ENCODE results near the gene CHERP. TPM values are rescaled to one million over a fixed set of nuclear protein-coding genes. Genes with fewer than 3 reads are reported as not detected.

Gene CHERP
- total and polyA plus RNA-seq, 2 experiments from 2014 or later = 31.6 to 41.2 TPM

DNA sequence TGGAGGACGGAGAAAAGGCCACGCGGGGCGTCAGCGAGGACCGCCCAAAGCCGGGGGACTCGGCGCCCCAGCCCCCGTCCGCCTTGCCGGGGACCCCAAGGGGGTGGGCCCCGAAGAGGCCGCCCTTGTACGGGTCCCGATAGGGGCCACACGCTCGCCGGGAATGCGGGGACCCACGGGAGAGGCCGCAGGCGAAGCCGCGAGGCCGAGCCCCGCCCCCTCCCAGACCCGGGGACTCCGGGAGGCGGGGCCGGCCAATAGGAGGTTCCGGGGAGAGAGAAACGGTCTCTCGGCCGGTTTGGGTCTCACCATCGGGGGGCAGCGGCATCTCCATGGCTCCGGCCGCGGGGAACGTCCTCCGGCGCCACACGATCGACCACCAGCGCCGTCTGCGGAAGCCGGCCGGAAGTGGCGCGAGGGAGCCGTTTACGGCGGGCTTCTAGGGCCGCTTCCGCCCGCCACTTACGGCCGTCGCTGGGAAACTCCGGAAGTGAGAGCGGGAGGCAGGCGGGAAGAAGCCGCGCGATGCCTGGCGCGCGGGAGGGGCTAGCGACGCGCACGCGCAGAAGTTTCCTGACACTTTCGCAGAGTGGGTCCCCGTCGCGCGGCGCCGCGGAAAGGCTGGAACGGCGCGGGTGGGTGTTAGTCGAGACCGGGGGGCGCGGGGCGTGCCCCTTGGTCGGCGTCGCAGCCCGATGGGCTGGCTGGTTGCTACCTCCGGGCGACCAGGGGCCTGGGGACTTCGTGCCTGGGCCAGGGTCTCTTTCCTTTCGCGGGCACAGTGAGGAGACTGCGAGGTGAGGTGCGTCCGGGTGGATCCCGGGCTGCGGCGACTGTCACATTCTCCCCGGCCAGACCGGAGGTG is at the start of gene CHERP (continued):
- TF ChIP-seq CTCF (conservative IDR thresholded peaks at IDR 0.05; ENCODE audit: low read depth in 2 of 2) = no peak
- TF ChIP-seq ZNF114 (CRISPR knock-in tag; IDR thresholded peaks at IDR 0.05) = no peak

DNA sequence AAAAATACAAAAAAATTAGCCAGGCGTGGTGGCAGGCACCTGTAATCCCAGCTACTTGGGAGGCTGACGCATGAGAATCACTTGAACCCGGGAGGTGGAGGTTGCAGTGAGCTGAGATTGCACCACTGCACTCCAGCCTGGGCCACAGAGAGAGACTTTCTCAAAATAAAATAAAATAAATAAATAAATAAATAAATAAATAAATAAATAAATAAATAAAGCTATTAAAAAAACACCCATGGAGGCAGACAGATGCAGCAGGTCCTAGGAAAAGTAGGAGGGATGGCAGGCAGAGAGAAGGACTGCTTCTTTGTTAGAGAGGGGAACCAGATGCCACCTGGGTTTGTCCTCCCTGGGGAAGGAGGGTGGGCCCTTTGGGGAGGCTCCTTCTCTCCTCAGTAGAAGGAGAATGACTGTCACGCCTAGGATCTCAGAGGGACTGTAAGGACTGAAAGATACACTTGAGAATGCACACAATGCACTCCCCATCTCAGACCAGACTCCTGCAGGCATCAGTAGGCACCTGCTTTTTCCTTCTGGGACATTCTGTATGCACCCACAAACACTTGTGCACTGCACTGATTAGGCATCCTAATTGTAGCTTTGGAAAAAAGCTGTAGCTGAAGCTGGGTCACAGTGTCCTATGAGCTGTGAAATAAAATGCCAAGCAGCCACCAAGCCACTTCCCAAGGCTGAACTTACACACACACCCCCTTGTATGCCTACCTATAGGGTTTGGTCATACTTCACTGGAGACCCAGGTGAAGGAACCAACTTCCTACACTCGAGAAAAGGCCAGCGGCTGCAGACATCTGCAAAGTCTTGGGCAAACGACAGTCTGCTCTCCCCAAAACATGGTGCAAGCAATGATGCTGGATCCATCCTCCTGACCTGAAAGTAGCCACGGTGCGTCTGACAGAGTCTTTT is 48.9 kb upstream of the CHERP start:
- H3K36me3 Mint-ChIP-seq (ENCODE audit: low read depth) = no peaks in the 10 kb centered on the region; the same call in 2 of the 3 replicates
- Histone ChIP-seq H3K36me3 (ENCODE audit: insufficient read depth) (no peaks in the 10 kb centered on the region), H2AFZ (no peak overlapping the region), H3K27me3 (ENCODE audit: insufficient read depth) (no peaks in the 10 kb centered on the region), H3K4me2 (no peak overlapping the region), H3K9me2 (ENCODE audit: insufficient read depth) (no peaks in the 10 kb centered on the region), H3K4me3 (no peak overlapping the region), H3K4me1 (ENCODE audit: insufficient read depth) (peaks cover 27% of the 10 kb centered on the region), H3F3A (replicated peaks; ENCODE audit: low read depth) (no peaks in the 10 kb centered on the region), H3K27ac (ENCODE audit: low read depth) (no peak overlapping the region), H4K20me1 (replicated peaks; ENCODE audit: insufficient read depth) (peaks cover 50% of the 10 kb centered on the region), H3K79me2 (replicated peaks; ENCODE audit: insufficient read depth) (peaks cover 100% of the 10 kb centered on the region)
- H3K27ac Mint-ChIP-seq = no peak overlapping the region
- no peaks in the 10 kb centered on the region for H3K9me3 Mint-ChIP-seq
- no peak overlapping the region for H3K4me3 Mint-ChIP-seq
- peaks cover 59% of the 10 kb centered on the region for H3K4me1 Mint-ChIP-seq
- DNase-seq (ENCODE audit: low spot score) (no peak), ATAC-seq (no peak)
- peaks cover 4% of the 10 kb centered on the region for H3K27me3 Mint-ChIP-seq (ENCODE audit: insufficient read depth, low read depth, poor library complexity)
- TF ChIP-seq EZH2phosphoT487 (IDR thresholded peaks at IDR 0.05; ENCODE audit: unreplicated experiment) (no peak), ZNF462 (CRISPR knock-in tag; IDR thresholded peaks at IDR 0.05) (no peak), ZNF114 (CRISPR knock-in tag; IDR thresholded peaks at IDR 0.05) (no peak), STAT1 (IDR thresholded peaks at IDR 0.05; ENCODE audit: unreplicated experiment) (no peak), POLR2AphosphoS5 (IDR thresholded peaks at IDR 0.05; ENCODE audit: low read depth) (no peak), CTCF (conservative IDR thresholded peaks at IDR 0.05; ENCODE audit: low read depth in 2 of 2) (no peak), JUNB (IDR thresholded peaks at IDR 0.05; ENCODE audit: unreplicated experiment) (no peak), EZH2 (IDR thresholded peaks at IDR 0.05; ENCODE audit: low read depth, unreplicated experiment) (no peak)

Data from GM23338 (cell line).